ENCODE results near the gene PTK6. TPM values are rescaled to one million over a fixed set of nuclear protein-coding genes. Genes with fewer than 3 reads are reported as not detected.

Gene PTK6
- total RNA-seq, 1 donor from 2014 or later: 0.13 TPM

- TF ChIP-seq, protein P1, sequence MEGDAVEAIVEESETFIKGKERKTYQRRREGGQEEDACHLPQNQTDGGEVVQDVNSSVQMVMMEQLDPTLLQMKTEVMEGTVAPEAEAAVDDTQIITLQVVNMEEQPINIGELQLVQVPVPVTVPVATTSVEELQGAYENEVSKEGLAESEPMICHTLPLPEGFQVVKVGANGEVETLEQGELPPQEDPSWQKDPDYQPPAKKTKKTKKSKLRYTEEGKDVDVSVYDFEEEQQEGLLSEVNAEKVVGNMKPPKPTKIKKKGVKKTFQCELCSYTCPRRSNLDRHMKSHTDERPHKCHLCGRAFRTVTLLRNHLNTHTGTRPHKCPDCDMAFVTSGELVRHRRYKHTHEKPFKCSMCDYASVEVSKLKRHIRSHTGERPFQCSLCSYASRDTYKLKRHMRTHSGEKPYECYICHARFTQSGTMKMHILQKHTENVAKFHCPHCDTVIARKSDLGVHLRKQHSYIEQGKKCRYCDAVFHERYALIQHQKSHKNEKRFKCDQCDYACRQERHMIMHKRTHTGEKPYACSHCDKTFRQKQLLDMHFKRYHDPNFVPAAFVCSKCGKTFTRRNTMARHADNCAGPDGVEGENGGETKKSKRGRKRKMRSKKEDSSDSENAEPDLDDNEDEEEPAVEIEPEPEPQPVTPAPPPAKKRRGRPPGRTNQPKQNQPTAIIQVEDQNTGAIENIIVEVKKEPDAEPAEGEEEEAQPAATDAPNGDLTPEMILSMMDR (IDR thresholded peaks at IDR 0.05): no peak
- no peaks in the 10 kb centered on the region for H3K4me1 Mint-ChIP-seq (ENCODE audit: unreplicated experiment)
- peaks cover 5% of the 10 kb centered on the region for H3K9me3 Mint-ChIP-seq (ENCODE audit: unreplicated experiment)
- no peaks in the 10 kb centered on the region for H3K36me3 Mint-ChIP-seq (ENCODE audit: unreplicated experiment)
- H3K27ac Mint-ChIP-seq (ENCODE audit: unreplicated experiment): no peak overlapping the region
- no peak for DNase-seq (ENCODE audit: extremely low spot score, unreplicated experiment)
- no peak overlapping the region for H3K4me3 Mint-ChIP-seq (ENCODE audit: unreplicated experiment)
- peaks cover 16% of the 10 kb centered on the region for H3K27me3 Mint-ChIP-seq (ENCODE audit: unreplicated experiment)
Measured at GRCh38 chr20:63502671-63503172, 34.5 kb downstream of the PTK6 start.

DNA sequence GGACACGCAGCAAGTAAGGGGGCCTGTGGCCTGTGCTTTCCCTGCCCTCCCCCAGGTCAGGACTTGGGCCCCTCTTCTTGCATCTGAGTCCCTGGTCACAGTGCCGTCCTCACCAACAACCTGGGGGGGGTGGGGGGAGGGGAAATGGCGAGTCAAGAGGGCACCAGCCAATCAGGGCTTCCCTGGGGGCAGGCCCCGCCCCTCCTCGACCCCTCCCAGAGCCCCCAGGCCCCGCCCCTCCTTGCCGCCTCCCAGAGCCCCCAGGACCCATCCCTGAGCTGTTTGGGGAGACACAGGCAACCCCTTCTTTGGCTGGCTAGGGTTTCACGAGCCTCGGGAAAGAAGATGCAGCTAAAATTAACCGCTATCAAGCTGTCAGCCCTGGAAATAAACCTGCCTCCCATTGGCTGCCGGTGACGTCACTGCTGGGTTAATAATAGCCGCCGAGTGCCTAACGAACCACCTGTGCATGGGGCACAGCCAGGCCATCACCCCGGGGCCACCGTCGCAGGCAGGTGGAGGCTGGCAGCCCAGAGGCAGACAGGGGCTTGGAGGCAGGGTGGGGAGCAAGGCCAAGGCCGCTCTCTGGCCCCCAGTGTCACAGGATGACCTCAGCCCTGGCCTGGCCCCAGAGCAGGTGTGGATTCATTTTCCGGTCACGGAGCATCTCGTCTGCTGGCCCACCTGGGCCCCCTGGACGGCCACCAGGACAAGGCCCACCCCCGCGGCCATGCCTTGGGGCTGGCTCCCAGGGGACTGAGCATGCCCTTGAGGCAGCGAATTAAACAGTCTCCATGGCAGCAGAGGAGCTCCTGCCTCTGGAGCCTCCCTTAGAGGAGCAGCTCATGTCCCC is 35.1 kb downstream of the PTK6 start:
- H3K4me1 Mint-ChIP-seq (ENCODE audit: unreplicated experiment): no peaks in the 10 kb centered on the region
- H3K4me3 Mint-ChIP-seq (ENCODE audit: unreplicated experiment): no peak overlapping the region
- peaks cover 16% of the 10 kb centered on the region for H3K27me3 Mint-ChIP-seq (ENCODE audit: unreplicated experiment)
- no peak overlapping the region for H3K27ac Mint-ChIP-seq (ENCODE audit: unreplicated experiment)
- H3K9me3 Mint-ChIP-seq (ENCODE audit: unreplicated experiment): peaks cover 5% of the 10 kb centered on the region
- no peak for DNase-seq (ENCODE audit: extremely low spot score, unreplicated experiment)
- H3K36me3 Mint-ChIP-seq (ENCODE audit: unreplicated experiment): no peaks in the 10 kb centered on the region
- TF ChIP-seq, protein P1 (IDR thresholded peaks at IDR 0.05): no peak

DNA sequence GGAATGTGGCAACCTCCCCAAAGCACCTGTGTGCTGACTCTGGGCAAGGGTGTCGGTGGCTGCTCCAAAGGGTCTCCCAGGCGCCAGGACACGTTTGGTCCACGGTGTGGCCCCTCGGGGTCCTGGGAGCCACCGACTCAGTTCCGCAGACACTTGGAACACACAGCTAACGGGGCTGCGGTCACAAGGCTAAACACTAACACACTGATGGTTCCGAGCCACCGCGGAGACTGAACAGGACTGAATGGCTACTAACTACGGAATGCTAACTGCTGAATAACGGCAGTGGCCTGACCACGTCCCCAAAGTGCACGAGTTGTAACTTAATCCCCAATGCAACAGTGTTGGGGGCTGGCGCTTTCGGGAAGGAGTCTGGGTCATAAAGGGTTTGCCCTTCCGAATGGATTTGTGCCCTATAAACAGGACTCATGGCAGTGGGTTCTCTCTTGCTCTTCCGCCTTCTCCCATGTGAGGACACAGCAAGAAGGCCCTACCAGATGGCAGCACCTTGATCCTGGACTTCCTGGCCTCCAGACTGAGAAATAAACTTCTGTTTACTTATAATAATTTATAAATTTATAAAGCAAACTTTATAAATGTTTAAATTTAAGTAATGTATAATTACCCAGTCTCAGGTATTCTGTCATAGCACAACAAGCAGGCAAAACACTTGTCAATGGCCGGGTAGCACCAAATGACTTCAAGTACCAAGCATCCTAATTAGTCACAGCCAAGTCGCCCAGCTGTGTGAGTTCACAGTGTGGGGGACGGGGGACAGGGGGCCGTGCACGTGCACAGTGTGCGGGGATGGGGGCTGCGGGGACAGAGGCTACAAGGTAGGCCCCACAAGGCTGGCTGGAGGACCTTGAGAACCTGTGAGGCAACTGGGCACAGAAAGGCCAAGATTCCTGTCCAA is 36.0 kb downstream of the PTK6 start:
- no peak overlapping the region for H3K4me3 Mint-ChIP-seq (ENCODE audit: unreplicated experiment)

GRCh38 chr20:63500151-63500901 is 36.9 kb downstream of the PTK6 start:
- Mint-ChIP-seq H3K9me3 (ENCODE audit: unreplicated experiment) (peaks cover 5% of the 10 kb centered on the region), H3K4me1 (ENCODE audit: unreplicated experiment) (peaks cover 2% of the 10 kb centered on the region), H3K4me3 (ENCODE audit: unreplicated experiment) (no peak overlapping the region), H3K36me3 (ENCODE audit: unreplicated experiment) (no peaks in the 10 kb centered on the region), H3K27ac (ENCODE audit: unreplicated experiment) (no peak overlapping the region), H3K27me3 (ENCODE audit: unreplicated experiment) (peaks cover 14% of the 10 kb centered on the region)
- TF ChIP-seq, protein P1 (IDR thresholded peaks at IDR 0.05): no peak
- DNase-seq (ENCODE audit: extremely low spot score, unreplicated experiment): no peak

More for the DNA sequence above, 36.0 kb downstream of the PTK6 start:
- H3K27ac Mint-ChIP-seq (ENCODE audit: unreplicated experiment): no peak overlapping the region
- H3K4me1 Mint-ChIP-seq (ENCODE audit: unreplicated experiment): peaks cover 1% of the 10 kb centered on the region
- no peak for DNase-seq (ENCODE audit: extremely low spot score, unreplicated experiment)
- no peaks in the 10 kb centered on the region for H3K36me3 Mint-ChIP-seq (ENCODE audit: unreplicated experiment)
- peaks cover 5% of the 10 kb centered on the region for H3K9me3 Mint-ChIP-seq (ENCODE audit: unreplicated experiment)
- H3K27me3 Mint-ChIP-seq (ENCODE audit: unreplicated experiment): peaks cover 15% of the 10 kb centered on the region
- TF ChIP-seq, protein P1 (IDR thresholded peaks at IDR 0.05): no peak
